ENCODE results near the gene RIPOR2.
"Not testable (repeated sequence)": the region's sequence is repeated elsewhere in the genome, so short reads cannot be mapped to it uniquely, and the experiment has no call there.

RIPOR2 gene

GRCh38 chr6:24766680-24767462 lies 168.9 kb downstream of the RIPOR2 start:
- DNase-seq (ENCODE audit: low read depth in 2 of 2, low spot score in 1 of 2) = no peak

DNA sequence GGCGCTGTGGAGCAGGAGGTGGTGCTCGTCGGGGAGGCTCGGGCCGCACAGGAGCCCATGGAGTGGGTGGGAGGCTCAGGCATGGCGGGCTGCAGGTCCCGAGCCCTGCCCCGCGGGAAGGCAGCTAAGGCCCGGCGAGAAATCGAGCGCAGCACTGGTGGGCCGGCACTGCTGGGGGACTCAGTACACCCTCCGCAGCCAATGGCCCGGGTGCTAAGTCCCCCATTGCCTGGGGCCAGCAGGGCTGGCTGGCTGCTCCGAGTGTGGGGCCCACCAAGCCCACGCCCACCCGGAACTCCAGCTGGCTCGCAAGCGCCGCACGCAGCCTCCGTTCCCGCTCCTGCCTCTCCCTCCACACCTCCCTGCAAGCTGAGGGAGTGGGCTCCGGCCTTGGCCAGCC lies 169.8 kb downstream of the RIPOR2 start:
- DNase-seq (ENCODE audit: low read depth in 2 of 2, low spot score in 1 of 2) = not testable (repeated sequence)

DNA sequence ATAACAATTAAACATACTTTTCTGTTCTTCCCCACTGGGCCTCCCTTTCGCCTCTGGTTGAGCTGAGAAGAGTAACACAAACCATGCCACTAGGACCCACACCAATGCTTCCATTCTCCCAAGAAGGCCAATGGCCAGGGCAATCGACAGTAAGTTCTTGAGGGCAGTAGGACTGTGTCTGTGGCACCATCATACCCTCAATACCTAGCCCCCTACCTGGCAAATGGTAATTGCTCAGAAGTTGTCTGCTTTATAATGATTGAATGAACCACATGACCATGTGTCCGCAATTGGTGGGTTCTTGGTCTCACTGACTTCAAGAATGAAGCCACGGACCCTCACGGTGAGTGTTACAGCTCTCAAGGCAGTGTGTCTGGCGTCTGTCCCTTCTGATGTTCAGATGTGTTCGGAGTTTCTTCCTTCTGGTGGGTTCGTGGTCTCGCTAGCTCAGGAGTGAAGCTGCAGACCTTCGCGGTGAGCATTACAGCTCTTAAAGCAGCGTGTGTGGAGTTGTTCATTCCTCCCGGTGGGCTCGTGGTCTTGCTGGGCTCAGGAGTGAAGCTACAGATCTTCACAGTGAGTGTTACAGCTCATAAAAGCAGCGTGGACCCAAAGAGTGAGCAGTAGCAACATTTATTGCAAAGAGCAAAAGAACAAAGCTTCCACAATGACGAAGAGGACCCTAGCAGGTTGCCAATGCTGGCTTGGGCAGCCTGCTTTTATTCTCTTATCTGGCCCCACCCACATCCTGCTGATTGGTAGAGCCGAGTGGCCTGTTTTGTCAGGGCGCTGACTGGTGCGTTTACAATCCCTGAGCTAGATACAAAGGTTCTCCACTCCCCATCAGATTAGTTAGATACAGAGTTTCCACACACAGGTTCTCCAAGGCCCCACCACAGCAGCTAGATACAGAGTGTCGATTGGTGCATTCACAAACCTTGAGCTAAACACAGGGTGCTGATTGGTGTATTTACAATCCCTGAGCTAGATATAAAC lies 170.6 kb downstream of the RIPOR2 start:
- not testable (repeated sequence) for DNase-seq (ENCODE audit: low read depth in 2 of 2, low spot score in 1 of 2)

- DNase-seq (ENCODE audit: low read depth in 2 of 2, low spot score in 1 of 2) = no peak
Observed at GRCh38 chr6:24763578-24763977, 172.2 kb downstream of the RIPOR2 start.

DNA sequence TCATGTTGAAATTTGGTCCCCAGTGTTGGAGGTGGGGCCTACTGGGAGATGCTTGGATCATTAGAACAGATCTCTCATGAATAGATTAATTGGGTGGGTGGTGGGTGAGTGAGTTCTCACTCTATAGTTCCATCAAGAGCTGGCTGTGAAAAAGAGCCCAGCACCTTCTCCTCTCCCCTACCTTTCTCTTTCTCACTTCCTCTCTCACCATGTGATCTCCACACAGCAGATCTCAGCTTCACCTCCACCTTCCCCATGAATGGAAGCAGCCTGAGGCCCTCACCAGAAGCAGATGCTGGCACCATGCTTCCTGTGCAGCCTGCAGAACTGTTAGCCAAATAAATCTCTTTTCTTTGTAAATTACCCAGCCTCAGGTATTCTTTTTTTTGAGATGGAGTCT lies 173.9 kb downstream of the RIPOR2 start:
- DNase-seq (ENCODE audit: low read depth in 2 of 2, low spot score in 1 of 2) = no peak

DNA sequence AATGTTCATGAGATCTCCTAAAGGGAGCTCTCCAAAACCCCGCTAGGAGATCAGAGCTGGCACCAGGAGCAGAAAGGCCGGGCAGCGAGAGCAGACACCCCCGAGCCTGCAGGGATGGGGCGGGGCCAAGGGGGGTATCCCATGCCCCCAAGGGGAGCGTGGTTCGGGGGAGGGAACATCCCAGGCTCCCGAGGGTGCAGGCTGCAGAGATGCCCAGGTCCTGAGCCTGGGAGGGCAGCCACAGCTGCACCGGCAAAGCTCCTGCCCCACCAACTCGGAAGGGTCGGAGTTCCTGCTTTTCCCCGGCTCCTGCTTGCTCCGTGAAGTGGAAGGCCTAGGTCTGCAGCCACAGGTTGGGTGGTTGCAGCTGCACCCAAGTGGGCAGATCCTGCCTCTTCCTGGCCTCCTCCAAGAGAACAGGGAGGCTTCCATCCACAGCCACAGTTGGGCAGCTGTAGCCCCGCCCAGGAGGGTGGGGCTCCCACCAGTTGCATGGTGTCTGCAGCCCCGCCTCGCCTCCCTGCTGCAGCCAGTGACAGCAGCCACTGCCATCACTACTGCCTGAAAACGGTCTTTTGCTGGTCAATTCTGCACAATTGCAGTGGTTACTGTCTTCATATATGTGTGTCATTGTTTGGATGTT lies 174.4 kb downstream of the RIPOR2 start:
- no peak for DNase-seq (ENCODE audit: low read depth in 2 of 2, low spot score in 1 of 2)

- no peak for DNase-seq (ENCODE audit: low read depth in 2 of 2, low spot score in 1 of 2)
Observed at GRCh38 chr6:24760210-24760609, 175.6 kb downstream of the RIPOR2 start.

- no peak for DNase-seq (ENCODE audit: low read depth in 2 of 2, low spot score in 1 of 2)
Observed at GRCh38 chr6:24759718-24760117, 176.0 kb downstream of the RIPOR2 start.

DNA sequence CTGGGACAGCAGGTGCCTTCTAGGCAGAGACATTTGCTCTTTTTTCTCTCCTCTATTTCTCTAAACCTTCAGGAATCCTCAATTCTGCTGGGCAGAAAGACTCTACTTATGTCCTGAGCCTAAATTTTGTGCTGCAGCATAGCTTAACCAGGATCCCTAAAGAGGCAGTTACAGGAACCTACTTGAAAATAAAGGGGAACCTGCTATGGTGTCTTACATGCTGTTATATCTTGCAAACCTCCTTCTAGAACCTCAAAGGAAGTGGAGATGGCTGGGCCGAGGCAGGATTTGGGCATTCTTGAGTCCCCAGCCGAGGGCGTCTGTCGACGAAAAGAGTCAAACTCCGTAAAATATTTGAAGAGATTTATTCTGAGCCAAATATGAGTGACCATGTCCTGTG lies 178.1 kb downstream of the RIPOR2 start:
- no peak for DNase-seq (ENCODE audit: low read depth in 2 of 2, low spot score in 1 of 2)

GRCh38 chr6:24755279-24755678 lies 180.5 kb downstream of the RIPOR2 start:
- no peak for DNase-seq (ENCODE audit: low read depth in 2 of 2, low spot score in 1 of 2)

GRCh38 chr6:24754378-24754777 lies 181.4 kb downstream of the RIPOR2 start:
- DNase-seq (ENCODE audit: low read depth in 2 of 2, low spot score in 1 of 2) = not testable (repeated sequence)

Measured in stimulated activated CD8-positive, alpha-beta memory T cell treated with anti-CD3 and anti-CD28 coated beads, Interleukin-4, amount 100 ng/mL, for 4 hours (primary cell).